ENCODE results near the gene NEXN.
"Not testable (repeated sequence)": the region's sequence is repeated elsewhere in the genome, so short reads cannot be mapped to it uniquely, and the experiment has no call there.

The NEXN gene

GRCh38 chr1:77905603-77906002 lies 17.2 kb downstream of the NEXN start:
- in situ Hi-C loops (cut with MboI; ENCODE audit: low sequenced_read_pairs) = no loop called here

GRCh38 chr1:77906019-77906545 lies 17.7 kb downstream of the NEXN start:
- in situ Hi-C loops (cut with MboI; ENCODE audit: low sequenced_read_pairs) = no loop called here

DNA sequence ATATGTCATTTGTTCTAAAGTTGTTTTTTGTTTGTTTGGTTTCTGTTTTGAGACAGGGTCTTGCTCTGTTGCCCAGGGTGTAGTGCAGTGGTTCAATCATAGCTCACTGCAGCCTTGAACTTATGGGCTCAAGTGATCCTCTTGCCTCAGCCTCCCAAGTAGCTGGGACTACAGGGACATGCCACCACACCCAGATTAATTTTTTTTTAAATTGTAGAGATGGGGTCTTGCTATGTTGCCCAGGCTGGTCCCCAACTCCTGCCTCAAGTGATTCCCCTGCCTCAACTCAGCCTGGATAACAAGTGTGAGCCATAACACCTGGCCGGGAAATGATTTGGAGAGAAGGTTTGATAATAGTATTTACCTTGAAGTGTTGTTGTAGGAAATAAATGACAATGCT lies 18.2 kb downstream of the NEXN start:
- in situ Hi-C loops (cut with MboI; ENCODE audit: low sequenced_read_pairs) = no loop called here

GRCh38 chr1:77910116-77910515 lies 21.7 kb downstream of the NEXN start:
- in situ Hi-C loops (cut with MboI; ENCODE audit: low sequenced_read_pairs) = no loop called here

GRCh38 chr1:77918918-77919317 lies 30.5 kb downstream of the NEXN start:
- in situ Hi-C loops (cut with MboI; ENCODE audit: low sequenced_read_pairs) = not testable (repeated sequence)

DNA sequence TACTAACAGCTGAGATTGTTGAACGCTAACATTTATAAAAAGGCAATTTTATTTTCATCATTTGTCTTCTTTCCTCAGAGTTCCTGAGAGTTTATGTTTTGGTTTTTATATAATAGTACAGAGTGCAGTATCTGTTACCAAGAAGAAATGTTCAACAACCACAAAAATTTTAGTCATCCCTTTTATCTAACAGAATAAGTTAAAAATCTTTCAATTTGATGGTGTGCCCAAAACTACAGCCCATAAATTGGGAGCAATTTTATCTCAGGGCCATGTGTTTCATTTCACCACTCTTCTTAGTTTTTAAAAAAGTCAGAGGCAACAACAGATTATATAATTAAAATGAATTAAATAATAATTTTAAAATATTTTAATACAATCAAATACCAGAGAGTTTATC lies 37.1 kb downstream of the NEXN start:
- in situ Hi-C loops (cut with MboI; ENCODE audit: low sequenced_read_pairs) = no loop called here

GRCh38 chr1:77925956-77926355 lies 37.5 kb downstream of the NEXN start:
- in situ Hi-C loops (cut with MboI; ENCODE audit: low sequenced_read_pairs) = no loop called here

- in situ Hi-C loops (cut with MboI; ENCODE audit: low sequenced_read_pairs) = no loop called here
These were observed 38.3 kb downstream of the NEXN start for GRCh38 chr1:77926561-77927357.

DNA sequence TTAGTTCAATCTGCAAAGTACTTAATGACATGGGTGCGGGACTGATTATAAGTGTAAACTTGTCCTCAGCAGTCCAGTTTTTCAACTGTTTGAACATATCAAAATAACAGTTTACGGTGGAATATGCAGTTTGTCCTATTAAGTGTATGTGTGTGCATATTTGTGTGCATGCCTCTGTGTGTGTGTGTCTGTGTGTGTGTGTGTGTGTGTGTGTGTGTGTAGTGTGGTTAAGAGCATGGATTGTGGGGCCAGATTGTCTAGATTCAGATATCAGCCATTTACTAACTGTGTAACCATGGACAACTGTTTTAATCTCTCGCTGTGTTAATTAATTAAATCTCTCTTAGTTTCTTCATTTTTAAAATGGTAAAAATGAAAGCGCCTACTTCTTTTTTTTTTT lies 39.0 kb downstream of the NEXN start:
- in situ Hi-C loops (cut with MboI; ENCODE audit: low sequenced_read_pairs) = no loop called here

GRCh38 chr1:77929806-77930205 lies 41.4 kb downstream of the NEXN start:
- in situ Hi-C loops (cut with MboI; ENCODE audit: low sequenced_read_pairs) = no loop called here

- in situ Hi-C loops (cut with MboI; ENCODE audit: low sequenced_read_pairs) = no loop called here
These were observed 50.2 kb downstream of the NEXN start for GRCh38 chr1:77938651-77939050.

DNA sequence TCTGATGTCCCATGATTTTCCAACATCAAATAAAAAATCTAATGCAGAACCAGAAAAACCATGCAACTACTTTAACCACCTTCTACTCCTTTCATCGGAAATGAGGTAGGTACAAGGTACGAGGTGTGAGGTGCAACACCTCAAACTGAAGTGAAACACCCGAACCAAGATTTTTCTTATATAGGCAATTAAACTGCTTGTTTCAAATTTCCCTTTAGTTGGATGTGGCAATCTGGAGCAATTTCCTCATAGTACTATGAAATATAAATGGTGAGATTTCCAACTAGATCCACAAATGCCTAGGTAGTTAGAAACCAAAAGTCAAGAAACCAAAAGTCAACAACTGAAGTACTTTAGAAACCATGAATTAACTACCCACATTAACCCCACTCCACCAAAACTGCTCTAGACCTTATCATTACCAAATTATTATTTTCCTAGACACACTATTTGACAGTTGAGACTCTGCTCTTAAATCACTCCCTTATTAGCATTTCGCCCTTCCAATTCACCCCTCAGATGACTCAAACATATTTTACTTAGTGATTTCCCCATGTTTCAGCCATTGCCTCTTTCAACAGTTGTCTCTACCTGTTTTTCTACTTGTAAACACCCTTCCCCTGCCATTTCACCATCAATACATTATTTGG lies 52.6 kb downstream of the NEXN start:
- in situ Hi-C loops (cut with MboI; ENCODE audit: low sequenced_read_pairs) = no loop called here

DNA sequence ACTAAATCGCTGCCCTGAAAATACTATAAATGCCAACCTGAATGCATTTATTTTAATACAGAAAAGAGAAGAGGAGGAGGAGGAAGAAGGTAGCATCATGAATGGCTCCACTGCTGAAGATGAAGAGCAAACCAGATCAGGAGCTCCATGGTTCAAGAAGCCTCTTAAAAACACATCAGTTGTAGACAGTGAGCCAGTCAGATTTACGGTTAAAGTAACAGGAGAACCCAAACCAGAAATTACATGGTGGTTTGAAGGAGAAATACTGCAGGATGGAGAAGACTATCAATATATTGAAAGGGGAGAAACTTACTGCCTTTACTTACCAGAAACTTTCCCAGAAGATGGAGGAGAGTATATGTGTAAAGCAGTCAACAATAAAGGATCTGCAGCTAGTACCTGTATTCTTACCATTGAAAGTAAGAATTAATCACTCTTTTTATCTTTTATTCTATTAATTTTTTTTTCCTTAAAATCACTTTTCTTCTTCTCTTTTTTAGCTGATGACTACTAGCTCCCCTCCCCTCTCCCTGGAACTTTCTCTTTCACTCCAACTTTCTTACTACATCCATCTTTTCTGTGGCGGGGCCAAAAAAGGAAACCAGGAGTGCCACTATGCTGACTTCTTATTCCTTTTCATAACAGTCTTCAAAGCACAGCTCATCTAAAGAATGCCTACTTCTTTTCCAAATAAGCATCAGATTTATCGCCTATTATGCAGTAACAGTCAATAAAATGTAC lies 54.1 kb downstream of the NEXN start:
- in situ Hi-C loops (cut with MboI; ENCODE audit: low sequenced_read_pairs) = no loop called here

DNA sequence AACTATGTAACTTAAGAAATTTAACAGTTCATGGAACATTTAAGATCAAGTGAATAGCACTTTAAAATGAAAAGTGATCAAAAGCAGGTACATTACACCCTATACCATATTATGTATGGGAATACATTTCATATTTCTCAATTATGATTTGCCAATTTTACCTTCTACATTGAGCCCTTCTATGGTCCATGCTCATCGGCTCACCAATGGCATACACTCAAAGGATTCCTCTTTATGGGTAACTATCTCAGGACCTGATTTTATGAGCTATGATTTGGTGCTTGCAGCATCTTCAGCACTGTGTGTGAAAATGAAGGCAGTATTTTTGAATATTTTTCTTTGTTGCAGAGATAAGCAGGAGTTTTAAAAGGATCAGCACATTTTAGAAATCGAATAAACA lies 56.9 kb downstream of the NEXN start:
- in situ Hi-C loops (cut with MboI; ENCODE audit: low sequenced_read_pairs) = no loop called here

DNA sequence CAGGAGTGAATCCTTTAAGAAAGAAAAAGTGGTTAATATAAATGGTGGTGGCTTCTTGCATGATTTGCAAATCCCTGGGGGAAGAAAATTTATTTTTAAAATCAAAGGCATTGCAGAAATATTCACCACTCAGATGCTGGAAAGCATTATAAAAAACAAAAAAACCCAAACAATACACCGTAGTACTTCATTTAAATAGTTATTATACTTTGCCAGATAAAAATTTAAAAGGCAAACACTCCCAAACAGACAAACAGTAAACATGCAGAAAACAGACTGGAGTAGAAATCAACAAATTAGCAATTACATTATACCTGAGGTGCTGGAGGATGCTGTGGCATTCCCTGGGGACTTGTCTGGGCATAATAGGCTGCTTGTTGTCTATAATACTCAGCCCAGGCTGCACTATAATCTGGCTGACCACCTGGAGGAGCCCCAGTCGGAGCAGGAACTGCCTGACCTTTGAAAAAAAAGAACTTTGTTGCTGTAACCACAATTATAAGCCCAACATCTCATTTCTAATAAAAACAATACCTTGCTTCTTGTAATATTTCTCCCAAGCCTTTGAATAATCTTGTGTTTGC lies 60.5 kb downstream of the NEXN start:
- in situ Hi-C loops (cut with MboI; ENCODE audit: low sequenced_read_pairs) = no loop called here

- in situ Hi-C loops (cut with MboI; ENCODE audit: low sequenced_read_pairs) = no loop called here
These were observed 62.4 kb downstream of the NEXN start for GRCh38 chr1:77950873-77951272.

DNA sequence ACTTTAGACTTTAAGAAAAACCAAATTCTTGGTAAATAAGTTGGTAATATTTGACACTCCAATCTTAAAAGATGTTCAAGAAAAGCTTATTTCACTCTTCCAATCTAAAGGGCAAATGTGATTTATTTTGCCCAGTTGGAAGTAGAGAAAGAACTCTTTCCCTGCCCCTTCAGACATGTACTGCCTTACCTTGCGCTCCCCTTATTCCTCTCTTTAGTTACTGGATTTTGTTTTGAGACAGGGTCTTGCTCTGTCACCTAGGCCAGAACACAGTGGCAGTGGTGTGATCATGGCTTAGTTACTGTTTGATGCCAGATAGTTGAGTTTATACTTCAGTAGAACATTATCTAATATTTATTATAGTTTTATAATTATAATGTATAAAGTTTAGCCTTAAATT lies 62.9 kb downstream of the NEXN start:
- in situ Hi-C loops (cut with MboI; ENCODE audit: low sequenced_read_pairs) = no loop called here

- in situ Hi-C loops (cut with MboI; ENCODE audit: low sequenced_read_pairs) = no loop called here
These were observed 65.5 kb downstream of the NEXN start for GRCh38 chr1:77953907-77954306.

GRCh38 chr1:77954521-77954920 lies 66.1 kb downstream of the NEXN start:
- in situ Hi-C loops (cut with MboI; ENCODE audit: low sequenced_read_pairs) = no loop called here

GRCh38 chr1:77955709-77956108 lies 67.3 kb downstream of the NEXN start:
- in situ Hi-C loops (cut with MboI; ENCODE audit: low sequenced_read_pairs) = no loop called here

DNA sequence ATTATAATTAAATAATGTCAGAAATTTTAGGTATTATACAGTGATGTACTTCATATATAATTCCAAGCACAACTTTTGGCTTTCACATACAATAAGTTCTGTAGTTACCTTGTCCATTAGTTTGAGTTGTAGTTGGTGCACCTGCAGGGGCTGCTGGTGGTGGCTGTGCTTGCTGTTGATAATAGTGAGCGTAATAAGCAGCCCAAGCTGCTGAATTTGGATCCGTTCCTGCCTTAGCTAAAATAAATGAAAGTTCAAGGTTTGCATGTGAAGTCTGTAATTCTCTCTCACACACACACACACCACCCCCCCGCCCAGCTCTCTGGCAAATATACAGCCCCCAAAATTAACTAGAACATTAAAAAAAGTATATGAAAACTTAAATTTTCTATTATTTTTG lies 68.0 kb downstream of the NEXN start:
- in situ Hi-C loops (cut with MboI; ENCODE audit: low sequenced_read_pairs) = no loop called here
